ENCODE measurements around the gene STK36. TPM values are rescaled to one million over a fixed set of nuclear protein-coding genes. Genes with fewer than 3 reads are reported as not detected.
"Not testable (repeated sequence)": the region's sequence is repeated elsewhere in the genome, so short reads cannot be mapped to it uniquely, and the experiment has no call there.

The STK36 gene
- total RNA-seq, 1 experiment from 2014 or later, result 48.6 TPM

GRCh38 chr2:218680061-218680460, 8.2 kb downstream of the STK36 start:
- ATAC-seq, result no peak
- Histone ChIP-seq H3K36me3 (ENCODE audit: control insufficient read depth, insufficient read depth, low read length) (no peaks in the 10 kb centered on the region; the same call in 1 of the 2 replicates), H3K4me1 (ENCODE audit: control insufficient read depth, insufficient read depth, low read length) (no peaks in the 10 kb centered on the region), H3K27ac (ENCODE audit: low read length) (no peak overlapping the region), H3K4me3 (ENCODE audit: low read depth in 2 of 2, low read length in 2 of 2) (no peak overlapping the region), H3K9me3 (ENCODE audit: control insufficient read depth, insufficient read depth, low read depth, low read length) (no peaks in the 10 kb centered on the region), H3K27me3 (ENCODE audit: control insufficient read depth, insufficient read depth, low read length) (no peaks in the 10 kb centered on the region)
- TF ChIP-seq REST (IDR thresholded peaks at IDR 0.05; ENCODE audit: insufficient read depth in 1 of 2, low read depth in 2 of 2, low read length in 1 of 2), result no peak
- intact Hi-C loops (cut with micrococcal nuclease; ENCODE audit: unreplicated experiment) (no loop called here), in situ Hi-C loops (cut with HindIII; ENCODE audit: low pct_unique_long_range_greater_than_20kb, low sequenced_read_pairs) (no loop called here)
- CTCF ChIA-PET, result no interaction called here
- POLR2A ChIA-PET, result interaction anchor here (0.6 kb wide), 1 partner anchor 20 kb away, joined by 3 read pairs; the partner anchor contains the start of genes BCS1L and ZNF142
- BruUV-seq (replicated peaks), result no TSS peak
- DNase-seq (ENCODE audit: low read depth, low spot score), result no peak

GRCh38 chr2:218687400-218688060, 15.6 kb downstream of the STK36 start:
- H3K27me3 ChIP-seq (ENCODE audit: control insufficient read depth, insufficient read depth, low read length); H3K4me1 ChIP-seq (ENCODE audit: control insufficient read depth, insufficient read depth, low read length); BruUV-seq (replicated peaks); H3K27ac ChIP-seq (ENCODE audit: low read length); DNase-seq (ENCODE audit: low read depth, low spot score); H3K4me3 ChIP-seq (ENCODE audit: low read depth in 2 of 2, low read length in 2 of 2); H3K36me3 ChIP-seq (ENCODE audit: control insufficient read depth, insufficient read depth, low read length); H3K9me3 ChIP-seq (ENCODE audit: control insufficient read depth, insufficient read depth, low read depth, low read length); in situ Hi-C loops (cut with HindIII; ENCODE audit: low pct_unique_long_range_greater_than_20kb, low sequenced_read_pairs): not testable (repeated sequence)
- peak; percentile 90 for TF ChIP-seq CTCF (IDR thresholded peaks at IDR 0.05)
- ATAC-seq, result peak; percentile 99
- intact Hi-C loops (cut with micrococcal nuclease; ENCODE audit: unreplicated experiment), result loop anchor here (1.0 kb wide), 1 partner anchor 160 kb away; no protein-coding TSS in a partner anchor
- POLR2A ChIA-PET, result interaction anchor here (1.0 kb wide), 1 partner anchor 16 kb away, joined by 3 read pairs; no protein-coding TSS in a partner anchor
- CTCF ChIA-PET, result interaction anchor here (1.1 to 1.3 kb wide), 2 partner anchors 28 to 160 kb away, joined by 6 to 10 read pairs; partner anchors contain the start of genes BCS1L and ZNF142

GRCh38 chr2:218691234-218691633, 19.3 kb downstream of the STK36 start:
- Histone ChIP-seq H3K27ac (ENCODE audit: low read length) (no peak overlapping the region), H3K27me3 (ENCODE audit: control insufficient read depth, insufficient read depth, low read length) (no peaks in the 10 kb centered on the region), H3K4me3 (ENCODE audit: low read depth in 2 of 2, low read length in 2 of 2) (no peak overlapping the region), H3K4me1 (ENCODE audit: control insufficient read depth, insufficient read depth, low read length) (no peaks in the 10 kb centered on the region), H3K9me3 (ENCODE audit: control insufficient read depth, insufficient read depth, low read depth, low read length) (no peaks in the 10 kb centered on the region), H3K36me3 (ENCODE audit: control insufficient read depth, insufficient read depth, low read length) (peaks cover 3% of the 10 kb centered on the region; the same call in 1 of the 2 replicates)
- in situ Hi-C loops (cut with HindIII; ENCODE audit: low pct_unique_long_range_greater_than_20kb, low sequenced_read_pairs) (no loop called here), intact Hi-C loops (cut with micrococcal nuclease; ENCODE audit: unreplicated experiment) (no loop called here)
- BruUV-seq (replicated peaks), result no TSS peak
- no peak for TF ChIP-seq SIN3A (IDR thresholded peaks at IDR 0.05; ENCODE audit: borderline replicate concordance, insufficient read depth, low read depth, low read length)
- TF ChIP-seq CTCF (IDR thresholded peaks at IDR 0.05), result no peak
- no peak for TF ChIP-seq POLR2AphosphoS5 (IDR thresholded peaks at IDR 0.05; ENCODE audit: low read depth, low read length)
- TF ChIP-seq TCF7L2 (IDR thresholded peaks at IDR 0.05; ENCODE audit: low read depth, low read length), result no peak
- TF ChIP-seq REST (IDR thresholded peaks at IDR 0.05; ENCODE audit: insufficient read depth in 1 of 2, low read depth in 2 of 2, low read length in 1 of 2), result no peak
- ChIA-PET CTCF (interaction anchor here (0.7 kb wide), 1 partner anchor 326 kb away, joined by 4 read pairs; no protein-coding TSS in a partner anchor), POLR2A (no interaction called here)
- no peak for DNase-seq (ENCODE audit: low read depth, low spot score)
- no peak for ATAC-seq
